HG03521 (cell line): Measurements from ENCODE around the gene DNPEP.

Experiments used
- ATAC-seq: cut with Tn5 transposase; IDR thresholded peaks from one replicate; pipeline ENCODE4 v1.9.1; 2021; ENCODE audit warnings: mild to moderate bottlenecking, moderate library complexity; ENCODE audit not compliant: unreplicated experiment

The DNPEP gene

GRCh38 chr2:219368690-219369191 lies 19.0 kb downstream of the DNPEP start:
- ATAC-seq: no peak

- peak; percentile 67 for ATAC-seq
These were observed 25.1 kb downstream of the DNPEP start for GRCh38 chr2:219362524-219363164.

- no peak for ATAC-seq
These were observed 25.6 kb downstream of the DNPEP start for GRCh38 chr2:219362072-219362471.

GRCh38 chr2:219358170-219359075 lies 29.3 kb downstream of the DNPEP start:
- ATAC-seq: no peak

- no peak for ATAC-seq
These were observed 30.9 kb downstream of the DNPEP start for GRCh38 chr2:219356834-219357233.

GRCh38 chr2:219354582-219354981 lies 33.1 kb downstream of the DNPEP start:
- ATAC-seq: no peak

- no peak for ATAC-seq
These were observed 34.6 kb downstream of the DNPEP start for GRCh38 chr2:219353129-219353528.

- ATAC-seq: peak; percentile 64
These were observed 35.2 kb downstream of the DNPEP start for GRCh38 chr2:219352448-219353023.

GRCh38 chr2:219350710-219351221 lies 36.9 kb downstream of the DNPEP start:
- no peak for ATAC-seq

GRCh38 chr2:219350215-219350614 lies 37.5 kb downstream of the DNPEP start:
- ATAC-seq: no peak

- ATAC-seq: no peak
These were observed 42.8 kb downstream of the DNPEP start for GRCh38 chr2:219344751-219345430.

GRCh38 chr2:219335373-219335786 lies 52.3 kb downstream of the DNPEP start:
- ATAC-seq: no peak

- ATAC-seq: no peak
These were observed 53.6 kb downstream of the DNPEP start for GRCh38 chr2:219334076-219334475.

- ATAC-seq: no peak
These were observed 55.2 kb downstream of the DNPEP start, which contains the start of gene RESP18 for GRCh38 chr2:219332542-219332941. TSS of gene RESP18 (minus strand) at chr2:219332744.

- ATAC-seq: no peak
These were observed 56.0 kb downstream of the DNPEP start for GRCh38 chr2:219331560-219332213.

- no peak for ATAC-seq
These were observed 60.0 kb downstream of the DNPEP start for GRCh38 chr2:219327719-219328118.

GRCh38 chr2:219325657-219326315 lies 61.9 kb downstream of the DNPEP start:
- no peak for ATAC-seq

GRCh38 chr2:219325136-219325535 lies 62.6 kb downstream of the DNPEP start:
- no peak for ATAC-seq

- no peak for ATAC-seq
These were observed 64.3 kb downstream of the DNPEP start for GRCh38 chr2:219323434-219323833.
